Stimulated activated CD8-positive, alpha-beta memory T cell treated with anti-CD3 and anti-CD28 coated beads, Interleukin-4, amount 100 ng/mL, for 4 hours (primary cell): Measurements from ENCODE around the gene PGM3.

Source experiments
- DNase-seq, 2 donors: peaks; one replicate each; pipeline ENCODE4 v3.0.0-alpha.2; 2020; ENCODE audit warnings: low read depth in 2 of 2, low spot score in 1 of 2

PGM3 gene

DNA sequence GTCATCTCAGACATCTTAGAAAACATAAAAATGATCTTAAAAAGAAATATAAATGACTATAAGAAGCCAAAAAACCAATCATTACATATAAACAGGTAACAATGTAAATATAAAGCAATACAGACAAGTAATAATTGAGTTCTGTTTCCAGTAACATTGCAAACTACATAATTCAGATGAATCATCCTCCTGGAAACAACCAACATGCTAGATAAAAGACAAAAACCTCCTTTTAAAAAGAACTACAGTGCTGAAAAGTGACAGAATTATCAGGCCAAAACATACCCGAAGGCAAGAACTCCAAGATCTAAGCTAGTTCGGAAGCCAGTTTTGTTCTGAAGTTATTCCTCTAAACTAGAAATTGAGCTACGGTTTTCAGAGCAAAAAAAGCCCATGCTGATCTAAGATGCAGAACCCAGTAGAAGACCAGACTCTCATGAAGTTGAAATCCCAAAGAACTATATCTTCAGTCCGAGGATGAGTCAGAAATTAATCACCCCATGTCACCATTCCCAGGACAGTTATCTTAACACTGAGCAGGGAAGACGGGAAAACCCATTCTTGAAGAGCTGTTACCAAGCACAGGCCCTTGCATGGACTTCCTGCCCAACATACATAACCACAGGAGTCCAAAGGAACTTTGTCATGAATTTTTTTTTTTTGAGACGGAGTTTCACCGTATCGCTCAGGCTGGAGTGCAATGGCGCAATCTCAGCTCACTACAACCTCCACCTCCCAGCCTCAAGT is 9.8 kb downstream of the PGM3 start:
- DNase-seq, result no peak

DNA sequence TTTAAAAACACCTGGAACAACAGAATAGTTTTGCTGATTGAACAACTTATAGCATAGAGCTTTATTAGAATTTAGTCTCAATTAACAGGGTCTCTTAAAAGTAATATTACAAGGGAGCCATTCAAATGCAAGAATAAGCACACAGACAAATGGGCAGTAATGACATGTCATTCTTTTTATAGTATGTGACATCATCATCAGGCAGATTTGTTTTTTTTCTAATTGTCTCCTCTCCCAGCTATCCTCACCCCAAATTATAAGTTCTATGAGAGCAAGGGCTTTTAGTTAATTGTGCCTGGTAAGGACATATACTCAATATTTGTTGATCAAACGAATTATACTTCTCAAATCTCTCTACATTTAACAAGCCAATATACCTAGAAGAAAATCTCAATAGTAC is 11.0 kb downstream of the PGM3 start:
- DNase-seq, result no peak

DNA sequence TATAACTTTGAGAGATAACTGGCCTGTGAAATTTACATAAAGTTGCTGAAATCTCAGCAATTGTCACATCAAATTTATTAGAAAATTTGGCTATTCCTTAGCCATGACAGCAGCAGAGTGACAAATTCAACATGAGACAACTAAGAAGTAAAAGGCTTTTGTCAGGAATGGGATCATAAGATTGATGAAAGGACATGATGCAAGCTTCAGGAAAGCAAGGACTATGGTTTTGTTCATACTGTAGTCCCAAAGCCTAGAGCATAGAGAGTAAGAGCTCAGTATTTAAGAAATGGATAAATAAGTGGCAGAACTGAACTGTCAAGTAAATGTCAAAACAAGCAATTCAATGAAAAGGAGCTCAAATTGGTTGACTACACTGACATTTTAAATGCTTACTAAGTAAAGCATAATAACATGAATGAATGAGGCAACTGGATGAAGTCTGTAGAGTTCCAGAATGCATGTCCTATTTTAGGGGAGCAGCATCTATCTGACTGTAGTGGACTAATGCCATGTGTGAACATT is 12.6 kb downstream of the PGM3 start:
- no peak for DNase-seq

DNA sequence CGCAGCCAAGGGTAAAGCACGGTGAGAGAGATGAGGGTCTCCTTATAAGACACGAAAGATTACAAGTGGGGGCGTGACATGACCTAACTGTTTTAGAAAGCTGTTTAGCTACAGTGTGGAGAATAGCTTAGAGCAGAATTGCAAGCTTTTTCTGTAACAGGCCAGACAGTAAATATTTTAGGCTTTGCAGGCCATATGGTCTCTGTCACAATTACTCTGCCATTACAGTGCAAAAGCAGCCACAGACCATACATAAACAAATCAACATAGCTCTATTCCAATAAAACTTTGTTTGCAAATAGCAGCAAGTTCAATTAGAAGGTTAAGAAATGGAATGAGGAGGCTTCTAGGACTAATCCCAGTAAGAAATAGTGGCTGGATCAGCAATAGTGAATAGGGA is 16.8 kb downstream of the PGM3 start:
- no peak for DNase-seq

DNA sequence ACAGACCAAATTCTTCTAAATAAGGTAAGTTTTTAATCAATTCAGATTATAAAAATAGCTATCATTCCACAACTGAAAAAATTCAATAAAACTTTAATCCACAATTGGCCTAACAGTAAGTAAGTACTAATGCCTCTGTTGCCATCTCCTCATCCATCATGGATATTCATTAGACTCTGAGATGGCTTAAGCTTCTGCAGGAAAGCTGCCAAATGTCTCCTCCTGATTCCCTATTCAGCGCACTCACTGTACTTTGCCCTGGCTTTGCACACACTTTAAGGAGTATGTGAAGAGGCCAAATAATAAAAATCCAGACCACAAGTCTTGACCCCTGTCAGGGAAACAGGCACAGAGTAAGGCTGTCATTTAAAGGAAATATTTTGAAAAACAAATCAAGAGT is 23.6 kb downstream of the PGM3 start:
- no peak for DNase-seq

DNA sequence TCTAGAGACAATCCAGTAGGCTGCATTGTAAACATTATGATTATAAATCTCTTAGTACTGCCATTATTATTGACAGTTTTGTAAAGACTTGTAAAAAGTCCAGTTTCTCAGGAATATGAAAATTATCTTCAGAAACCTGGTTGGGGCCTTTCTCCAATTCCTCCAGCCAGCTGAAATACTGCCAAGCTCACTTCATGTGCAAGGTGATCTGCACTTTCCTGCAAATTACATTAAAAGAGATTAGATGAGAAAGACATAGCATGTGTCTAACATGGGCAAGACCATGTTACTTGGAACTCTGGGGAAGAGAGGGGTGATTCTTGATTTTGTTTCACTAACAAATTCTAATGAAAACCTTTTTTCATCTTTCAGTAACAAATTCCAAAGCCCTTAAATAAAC is 24.0 kb downstream of the PGM3 start:
- DNase-seq, result no peak

DNA sequence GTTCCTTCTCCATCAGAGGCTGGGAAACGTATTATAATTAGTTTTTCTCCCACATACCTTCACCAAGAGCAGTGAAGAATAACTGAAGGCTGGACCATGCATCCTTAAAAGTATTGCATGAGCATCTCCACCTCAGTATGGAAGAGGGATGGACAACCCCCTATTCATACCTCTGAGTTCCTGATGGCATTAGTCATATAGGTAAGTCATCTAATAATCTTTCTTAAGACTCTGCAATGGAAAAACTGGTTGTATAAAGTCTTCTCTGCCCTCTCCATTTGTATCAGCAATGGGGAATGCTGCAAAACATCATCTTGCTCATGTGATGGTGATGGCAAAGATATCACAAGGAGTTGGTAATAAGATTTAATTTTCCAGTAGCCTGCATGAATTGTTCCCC is 24.5 kb downstream of the PGM3 start:
- no peak for DNase-seq

DNA sequence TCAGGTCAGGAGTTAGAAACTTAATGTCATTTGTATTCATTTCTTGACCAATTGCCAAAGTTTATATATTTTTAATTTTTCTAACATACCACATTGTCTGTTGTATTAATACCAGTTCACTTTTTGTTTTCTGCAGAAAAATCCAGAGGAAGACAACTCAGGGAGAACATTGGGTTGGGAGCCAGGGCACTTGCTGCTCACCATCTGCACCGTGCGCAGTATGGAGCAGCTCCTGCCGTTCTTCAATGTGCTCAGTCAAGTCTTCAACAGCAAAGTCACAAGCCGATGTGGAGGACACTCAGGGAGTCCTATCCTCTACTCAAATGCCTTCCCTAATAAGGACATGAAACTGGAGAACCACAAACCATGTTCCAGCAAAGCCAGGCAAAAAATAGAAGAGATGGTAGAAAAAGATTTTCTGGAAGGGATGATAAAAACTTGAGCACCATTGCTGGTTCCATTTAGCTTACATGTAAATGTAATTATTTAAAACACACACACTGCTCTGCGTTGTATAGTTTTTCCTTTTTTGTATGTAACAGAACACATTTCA is 25.3 kb downstream of the PGM3 start:
- DNase-seq, result no peak

DNA sequence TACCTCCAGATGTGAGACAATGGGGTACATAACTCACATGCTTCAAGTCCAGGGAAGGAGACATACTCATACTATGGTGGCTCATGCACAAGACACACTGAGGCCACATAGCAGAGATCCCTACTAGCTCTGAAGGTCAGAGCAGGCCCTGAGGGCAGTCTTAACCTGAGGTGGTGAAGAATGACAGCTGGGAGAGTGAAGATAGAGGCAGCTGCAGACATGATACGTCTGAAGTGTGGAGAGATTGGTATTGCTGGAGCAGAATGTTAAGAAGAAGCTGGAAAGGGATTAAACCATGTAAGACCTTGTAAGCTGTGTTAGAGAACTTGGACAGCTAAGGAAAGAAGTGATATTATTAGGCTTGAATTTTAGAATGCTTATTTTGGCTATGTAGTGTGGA is 32.9 kb downstream of the PGM3 start:
- no peak for DNase-seq

DNA sequence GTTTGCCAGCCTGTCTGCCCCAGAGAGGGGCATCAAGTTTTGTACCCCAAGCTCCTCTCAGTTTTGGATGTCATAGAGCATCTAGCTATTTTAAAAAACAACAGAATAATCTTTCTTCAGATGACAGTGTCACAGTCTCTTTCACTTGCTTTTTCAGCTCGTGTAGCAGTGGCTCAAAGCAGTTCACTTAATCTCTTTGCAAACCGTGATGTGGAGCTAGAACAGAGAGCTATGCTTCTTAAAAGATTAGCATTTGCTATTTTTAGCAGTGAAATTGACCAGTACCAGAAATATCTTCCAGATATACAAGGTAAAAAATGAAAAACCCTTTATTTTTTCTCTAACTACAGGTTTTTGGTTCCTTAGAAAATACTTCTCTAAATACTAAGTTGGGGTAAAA is 37.3 kb downstream of the PGM3 start:
- no peak for DNase-seq

DNA sequence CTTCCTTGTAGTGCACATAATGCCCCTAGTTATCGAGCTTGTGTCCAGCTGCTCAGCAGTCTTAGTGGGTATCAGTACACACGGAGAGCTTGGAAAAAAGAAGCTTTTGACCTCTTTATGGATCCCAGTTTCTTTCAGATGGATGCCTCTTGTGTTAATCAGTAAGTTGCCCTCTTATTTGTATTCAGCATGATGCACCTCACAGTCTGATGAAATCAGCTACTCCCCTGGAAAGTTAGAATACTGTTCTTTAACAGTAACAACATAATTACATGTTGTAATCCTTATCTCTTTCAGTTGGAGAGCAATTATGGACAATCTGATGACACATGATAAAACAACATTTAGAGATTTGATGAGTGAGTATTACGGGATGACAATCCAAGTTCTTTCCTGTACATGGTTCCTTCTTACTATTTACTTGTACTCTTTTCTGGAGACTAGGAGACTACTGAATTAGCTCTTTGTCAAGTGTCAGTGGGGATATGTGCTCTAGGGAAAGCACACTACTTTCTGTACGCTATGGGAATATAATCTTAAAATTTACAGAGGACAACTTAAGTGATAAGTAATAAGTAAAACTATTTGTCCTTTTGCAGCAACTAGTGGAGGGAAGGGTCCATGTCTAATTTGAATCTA is 39.1 kb downstream of the PGM3 start:
- no peak for DNase-seq

DNA sequence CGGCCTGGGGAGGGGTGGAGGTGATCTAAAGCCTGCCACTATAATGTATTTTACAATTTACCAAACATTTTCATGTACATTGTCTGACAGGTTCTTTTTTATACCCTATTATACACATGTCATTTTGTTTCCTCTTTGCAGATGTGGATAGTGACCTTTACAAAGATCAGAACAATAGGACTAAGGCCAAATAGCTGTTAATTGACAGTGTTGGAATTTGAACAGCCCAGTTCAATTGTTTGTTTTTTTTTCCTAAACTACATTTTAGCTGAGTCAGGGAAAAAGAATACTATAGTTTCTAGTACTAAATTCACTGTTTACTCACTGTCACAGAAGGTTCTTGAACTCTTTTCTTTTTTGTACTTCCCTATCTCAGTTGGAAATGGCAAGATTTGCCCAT is 40.2 kb downstream of the PGM3 start:
- DNase-seq, result no peak

DNA sequence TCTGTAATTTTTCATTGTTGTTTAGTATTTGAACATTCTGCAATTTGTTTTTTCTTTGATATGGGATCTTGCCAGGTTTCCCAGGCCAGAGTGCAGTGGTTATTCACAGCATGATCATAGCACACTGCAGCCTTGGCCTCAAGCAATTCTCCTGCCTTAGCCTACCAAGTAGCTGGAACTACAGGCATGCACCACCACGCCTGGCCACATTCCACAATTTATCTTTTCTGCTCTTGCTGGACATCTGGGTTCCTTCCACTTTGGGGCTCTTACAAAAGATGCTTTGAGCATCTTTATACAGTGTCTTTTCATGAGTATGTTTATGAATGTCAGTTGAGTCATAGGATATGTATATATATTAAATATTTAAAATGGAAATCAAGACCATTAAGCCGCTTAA is 42.0 kb downstream of the PGM3 start:
- DNase-seq, result no peak

DNA sequence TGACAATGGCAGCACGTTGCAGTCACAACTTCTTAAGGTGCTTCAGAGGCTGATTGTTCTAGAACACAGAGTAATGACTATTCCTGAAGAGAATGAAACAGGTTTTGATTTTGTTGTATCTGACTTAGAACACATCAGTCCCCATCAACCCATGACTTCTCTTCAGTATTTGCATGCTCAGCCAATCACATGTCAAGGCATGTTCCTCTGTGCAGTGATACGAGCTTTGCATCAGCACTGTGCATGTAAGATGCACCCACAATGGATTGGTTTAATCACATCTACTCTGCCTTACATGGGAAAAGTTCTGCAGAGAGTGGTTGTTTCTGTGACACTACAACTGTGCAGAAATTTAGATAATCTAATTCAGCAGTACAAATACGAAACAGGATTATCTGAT is 54.3 kb downstream of the PGM3 start:
- DNase-seq, result no peak

DNA sequence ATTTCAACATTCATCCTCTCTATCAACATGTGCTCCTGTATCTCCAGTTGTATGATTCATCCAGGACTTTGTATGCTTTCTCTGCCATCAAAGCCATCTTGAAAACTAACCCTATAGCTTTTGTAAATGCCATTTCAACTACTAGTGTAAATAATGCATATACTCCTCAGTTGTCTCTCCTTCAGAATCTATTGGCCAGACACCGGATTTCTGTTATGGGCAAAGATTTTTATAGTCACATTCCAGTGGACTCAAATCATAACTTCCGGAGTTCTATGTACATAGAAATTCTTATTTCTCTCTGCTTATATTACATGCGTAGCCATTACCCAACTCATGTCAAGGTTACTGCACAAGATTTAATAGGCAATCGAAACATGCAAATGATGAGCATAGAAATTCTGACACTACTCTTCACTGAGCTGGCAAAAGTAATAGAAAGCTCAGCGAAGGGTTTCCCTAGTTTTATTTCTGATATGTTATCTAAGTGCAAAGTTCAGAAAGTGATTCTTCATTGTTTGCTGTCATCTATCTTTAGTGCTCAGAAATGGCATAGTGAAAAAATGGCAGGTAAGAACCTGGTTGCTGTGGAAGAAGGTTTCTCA is 54.8 kb downstream of the PGM3 start:
- DNase-seq, result no peak

DNA sequence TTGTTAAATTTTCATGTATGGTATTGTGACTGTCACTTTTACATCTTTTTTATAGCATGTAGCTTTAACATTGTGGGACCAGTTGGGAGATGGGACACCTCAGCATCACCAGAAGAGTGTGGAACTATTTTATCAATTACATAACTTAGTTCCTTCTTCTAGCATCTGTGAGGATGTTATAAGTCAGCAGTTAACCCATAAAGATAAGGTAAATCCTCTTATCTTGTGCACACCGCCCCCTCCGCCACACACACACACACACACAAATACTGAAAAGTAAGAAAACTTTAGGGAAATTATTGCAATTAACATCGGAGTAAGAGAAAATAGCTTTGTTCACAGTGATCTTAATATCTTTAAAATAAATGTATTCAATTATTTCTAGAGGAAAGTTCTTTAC is 60.9 kb downstream of the PGM3 start:
- no peak for DNase-seq

DNA sequence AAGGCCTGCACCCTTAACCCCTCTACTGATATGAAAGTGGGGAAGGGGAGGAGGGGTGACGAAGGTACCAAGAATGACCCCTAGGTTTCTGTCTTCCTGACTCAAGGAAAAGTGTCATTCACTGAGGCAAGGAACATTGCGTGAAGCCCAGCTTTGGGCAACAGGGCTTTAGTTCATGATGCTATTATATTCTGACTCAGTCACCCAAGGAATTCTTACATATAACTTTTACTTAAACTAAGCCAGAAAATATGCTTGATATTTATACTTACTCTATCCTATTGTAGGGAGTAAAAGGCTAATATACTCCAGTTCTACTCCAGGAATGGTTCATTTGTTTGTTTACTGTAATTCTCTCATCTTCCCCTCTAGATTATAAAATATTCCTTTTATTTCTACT is 65.1 kb downstream of the PGM3 start:
- DNase-seq, result no peak

DNA sequence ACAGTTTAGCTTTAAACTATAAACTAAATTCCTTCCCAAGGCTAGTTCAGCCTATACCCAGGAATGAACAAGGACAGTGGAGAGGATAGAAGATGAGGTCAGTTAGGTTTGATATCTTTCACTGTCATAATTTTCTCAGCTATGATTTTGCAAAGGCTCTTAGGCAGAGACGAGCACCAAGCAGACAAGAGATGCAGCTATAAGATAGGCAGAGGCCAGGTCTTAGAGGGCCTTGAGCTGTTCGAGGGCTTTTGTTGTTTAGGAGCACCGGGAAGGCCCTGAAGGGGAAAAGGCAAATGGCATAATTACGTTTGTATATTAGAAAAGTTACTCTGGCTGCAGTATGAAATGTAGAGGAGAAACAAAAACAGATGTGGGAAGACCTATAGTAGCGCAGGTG is 65.8 kb downstream of the PGM3 start:
- DNase-seq, result no peak

DNA sequence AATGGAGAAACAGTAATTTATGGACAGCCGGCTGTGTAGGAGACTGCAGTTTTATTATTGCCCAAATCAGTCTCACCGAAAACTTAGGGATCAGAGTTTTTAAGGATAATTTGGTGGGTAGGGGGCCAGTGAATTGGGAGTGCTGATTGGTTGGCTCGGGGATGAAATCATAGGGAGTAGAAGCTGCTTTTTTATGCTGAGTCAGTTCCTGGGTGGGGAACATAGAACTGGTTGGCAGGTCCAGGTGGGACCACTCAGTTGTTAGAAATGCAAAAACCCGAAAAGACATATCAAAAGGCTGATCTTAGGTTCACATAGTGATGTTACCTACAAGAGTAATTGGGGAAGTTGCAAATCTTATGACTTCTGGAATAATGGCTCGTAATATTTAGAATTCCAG is 66.3 kb downstream of the PGM3 start:
- no peak for DNase-seq

DNA sequence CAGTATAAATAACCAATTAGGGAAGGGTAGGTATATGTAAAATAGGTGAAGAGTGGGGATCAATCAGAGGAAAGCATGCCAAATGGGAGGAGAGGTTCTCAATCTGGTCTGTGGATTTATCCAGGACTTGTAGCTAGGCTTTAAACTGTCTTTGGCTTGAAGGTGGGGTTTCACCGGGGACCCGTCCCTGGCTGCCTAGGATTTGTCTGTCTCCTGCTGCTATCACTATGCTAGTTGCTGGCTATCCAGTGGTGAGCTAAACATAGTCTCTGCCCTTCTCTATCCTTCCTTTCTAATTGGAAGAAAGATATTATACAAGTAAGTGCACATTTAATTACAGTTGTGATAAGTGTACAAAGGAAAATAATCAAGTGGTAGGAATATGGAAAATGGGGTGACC is 66.8 kb downstream of the PGM3 start:
- DNase-seq, result no peak

DNA sequence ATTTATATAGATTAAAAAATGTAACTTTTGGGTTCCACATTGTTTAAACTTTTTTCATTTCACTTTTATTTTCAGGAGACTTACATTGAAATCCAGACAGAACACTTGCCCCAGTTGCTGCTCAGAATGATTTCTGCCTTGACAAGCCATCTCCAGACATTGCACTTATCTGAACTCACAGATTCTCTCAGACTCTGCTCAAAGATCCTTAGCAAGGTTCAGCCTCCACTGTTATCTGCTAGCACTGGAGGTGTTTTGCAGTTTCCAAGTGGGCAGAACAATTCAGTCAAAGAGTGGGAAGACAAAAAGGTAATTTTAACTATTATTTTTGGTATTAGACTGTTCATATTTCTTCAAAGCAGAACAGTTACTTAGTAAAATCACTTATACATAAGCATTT is 67.6 kb downstream of the PGM3 start:
- DNase-seq, result no peak

DNA sequence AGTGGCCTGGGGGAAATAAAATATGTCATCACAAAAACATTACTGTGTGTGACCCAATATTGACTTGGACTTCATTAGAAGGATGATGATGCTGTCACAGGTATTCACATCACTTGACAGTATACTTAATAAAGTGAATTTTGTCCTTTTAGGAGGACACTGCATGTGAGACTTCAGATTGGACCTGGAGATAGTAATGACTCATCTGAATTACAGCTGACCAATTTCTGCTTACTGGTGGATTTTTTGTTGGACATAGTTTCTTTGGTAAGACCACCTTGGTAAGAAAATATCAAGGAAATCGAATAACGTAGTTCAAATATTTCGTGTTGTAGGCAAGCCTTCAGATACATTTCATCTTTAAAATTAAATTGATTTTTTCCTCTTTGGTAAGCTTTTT is 68.5 kb downstream of the PGM3 start:
- no peak for DNase-seq
